GOT3 (cell line): ENCODE measurements around the gene TRIO.
"Not testable (repeated sequence)": the region's sequence is repeated elsewhere in the genome, so short reads cannot be mapped to it uniquely, and the experiment has no call there.

ENCODE experiments used
- DNase-seq: peaks from one replicate; lab custom pipeline; 2025; ENCODE audit warnings: mixed read lengths; lab: John Stamatoyannopoulos, UW

TRIO gene

DNA sequence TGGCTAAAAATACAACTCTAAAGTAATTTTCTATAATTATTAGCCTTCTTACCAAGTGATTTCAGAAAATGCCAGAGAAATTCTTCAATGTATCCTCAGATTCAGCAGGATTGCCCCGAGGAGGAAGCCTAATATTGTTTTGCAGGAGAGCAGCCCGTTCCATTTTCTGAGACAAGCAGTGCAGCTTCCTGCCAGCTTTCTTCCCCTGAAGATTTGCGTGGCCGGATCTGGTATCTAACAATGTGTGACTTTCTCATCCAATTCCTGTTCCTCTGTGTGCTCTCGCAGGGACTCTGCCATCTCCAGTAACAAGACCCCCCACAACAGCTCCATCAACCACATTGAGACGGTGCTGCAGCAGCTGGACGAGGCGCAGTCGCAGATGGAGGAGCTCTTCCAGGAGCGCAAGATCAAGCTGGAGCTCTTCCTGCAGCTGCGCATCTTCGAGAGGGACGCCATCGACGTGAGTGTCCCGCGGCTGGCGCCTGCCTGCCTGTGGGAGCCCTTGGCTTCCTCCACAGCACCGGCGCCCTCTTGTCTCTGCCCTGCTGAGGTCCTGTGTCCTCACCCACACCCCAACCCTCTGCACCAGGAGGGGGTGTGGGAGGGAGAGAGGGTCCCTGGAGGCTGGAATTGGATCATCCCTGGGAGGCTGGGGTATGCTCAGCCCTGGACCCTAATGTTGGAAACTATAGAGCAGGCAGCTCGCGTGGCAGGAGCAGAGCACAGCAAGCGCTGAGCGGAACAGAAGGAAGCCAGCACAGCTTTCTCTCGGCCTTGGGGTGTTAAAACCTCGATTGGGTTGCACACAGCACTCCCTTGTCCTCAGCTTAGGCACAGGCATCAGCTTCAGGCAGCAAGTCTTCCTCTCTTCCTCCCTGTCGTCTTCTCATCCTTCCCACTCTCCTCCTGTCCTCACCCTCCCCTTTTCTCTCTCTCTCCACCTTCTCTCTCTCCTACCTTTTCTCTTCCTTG lies 216.2 kb downstream of the TRIO start:
- DNase-seq, result no peak

GRCh38 chr5:14362491-14362890 lies 219.3 kb downstream of the TRIO start:
- DNase-seq, result no peak

DNA sequence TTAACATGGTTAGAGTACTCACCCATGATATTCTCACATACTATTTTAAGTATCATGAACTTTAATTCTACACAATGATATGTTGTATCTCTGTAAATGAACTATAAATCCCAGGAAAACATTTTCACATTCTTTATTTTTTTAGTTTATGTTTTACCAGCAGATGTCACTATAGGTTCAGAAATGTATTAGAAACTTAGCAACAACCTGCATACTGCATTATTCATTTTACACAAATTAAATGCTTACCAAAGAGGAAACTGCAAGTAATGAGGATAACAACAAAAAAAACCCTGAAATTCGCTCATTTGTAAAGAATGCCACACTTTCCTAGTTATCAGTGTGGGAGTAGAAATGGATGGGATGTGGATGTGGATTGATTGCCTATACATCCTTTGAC lies 221.0 kb downstream of the TRIO start:
- no peak for DNase-seq

DNA sequence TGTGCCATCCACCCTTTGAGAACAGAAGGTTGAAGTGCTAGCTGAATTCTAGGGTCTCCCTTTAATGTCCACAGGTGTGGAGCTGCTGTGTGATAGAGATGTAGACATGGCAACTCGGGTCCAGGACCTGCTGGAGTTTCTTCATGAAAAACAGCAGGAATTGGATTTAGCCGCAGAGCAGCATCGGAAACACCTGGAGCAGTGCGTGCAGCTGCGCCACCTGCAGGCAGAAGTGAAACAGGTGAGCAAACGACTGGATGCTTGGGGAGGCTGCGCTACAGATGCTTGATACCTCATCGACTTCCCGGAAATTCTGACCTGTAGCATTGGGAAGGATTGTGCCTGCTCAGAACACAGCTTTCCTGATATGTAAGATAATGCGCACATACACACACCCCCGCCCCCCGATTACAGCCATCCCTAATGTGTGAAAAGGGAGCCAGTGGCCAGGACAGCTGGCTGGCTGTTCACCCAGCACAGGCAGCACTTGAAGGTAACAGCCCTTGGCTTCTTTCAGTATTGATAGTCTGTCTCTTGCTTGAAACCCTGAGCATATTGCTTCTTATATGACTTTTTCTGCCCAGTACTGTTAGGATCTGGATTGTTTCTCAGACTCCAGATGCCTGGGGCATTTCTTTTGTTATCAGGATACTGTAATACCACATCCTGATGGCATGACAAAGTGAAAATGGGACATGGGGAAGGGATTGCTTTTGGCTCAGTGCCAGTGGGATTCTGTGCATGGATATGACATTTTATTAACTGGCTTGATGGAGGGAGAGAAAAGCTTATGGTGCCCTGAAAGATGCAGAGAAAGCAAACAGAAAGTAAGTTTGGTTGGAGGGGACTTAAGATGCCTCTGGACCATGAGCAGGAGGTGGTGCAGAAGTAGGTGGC lies 221.7 kb downstream of the TRIO start:
- DNase-seq, result no peak

GRCh38 chr5:14365831-14366430 lies 222.8 kb downstream of the TRIO start:
- DNase-seq, result no peak

DNA sequence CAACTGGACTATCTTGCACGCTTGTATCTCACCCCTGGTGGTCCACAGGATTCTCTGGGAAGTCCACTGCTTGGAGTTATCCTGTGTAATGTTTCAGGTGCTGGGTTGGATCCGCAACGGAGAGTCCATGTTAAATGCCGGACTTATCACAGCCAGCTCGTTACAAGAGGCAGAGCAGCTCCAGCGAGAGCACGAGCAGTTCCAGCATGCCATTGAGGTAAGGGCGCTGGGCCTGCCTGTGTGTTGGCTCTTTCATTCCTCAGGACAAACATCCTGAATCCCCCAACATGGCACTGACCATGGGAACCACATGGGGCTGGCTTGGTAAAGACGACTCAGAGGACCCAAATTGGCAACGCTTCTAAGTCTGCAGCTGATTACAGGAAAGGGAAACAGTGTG lies 223.6 kb downstream of the TRIO start:
- DNase-seq, result no peak

- DNase-seq, result no peak
Measured at GRCh38 chr5:14367364-14367763, 224.2 kb downstream of the TRIO start.

DNA sequence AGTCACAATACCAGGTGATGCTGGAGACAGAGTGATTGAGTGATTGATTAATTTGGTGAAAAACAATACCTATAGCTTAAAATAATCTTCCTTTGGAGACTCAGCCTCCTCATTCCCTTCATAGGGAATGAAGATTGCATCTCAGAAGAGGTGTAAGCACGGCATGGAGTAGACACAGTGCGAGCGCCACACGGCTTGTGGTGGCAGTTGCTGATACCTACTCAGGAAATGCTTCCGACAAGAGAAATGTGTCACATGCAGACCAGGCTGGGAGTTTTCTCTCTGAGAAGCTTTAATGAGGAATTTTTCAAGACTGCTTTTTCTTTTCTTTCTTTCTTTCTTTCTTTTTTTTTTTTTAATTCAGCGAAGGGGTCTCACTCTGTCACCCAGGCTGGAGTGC lies 226.6 kb downstream of the TRIO start:
- DNase-seq, result no peak

DNA sequence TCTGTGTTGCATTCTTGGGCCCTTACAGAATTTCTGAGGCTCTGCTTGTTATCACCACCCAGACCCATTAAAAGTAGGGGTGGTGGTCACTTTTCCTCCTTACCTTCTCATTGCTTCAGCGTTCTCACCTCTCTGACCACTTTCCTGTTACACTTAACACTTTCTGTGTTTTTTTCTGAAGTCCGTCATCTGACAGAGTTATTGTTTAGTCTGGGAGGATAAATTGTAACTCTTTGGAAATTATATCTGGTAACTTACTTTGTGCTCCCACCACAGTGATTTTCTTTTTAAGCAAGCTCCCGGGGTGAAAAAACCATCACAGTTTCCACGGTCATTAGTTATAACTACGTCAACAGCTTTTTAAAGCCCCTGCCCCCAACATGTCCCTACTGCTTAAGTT lies 227.2 kb downstream of the TRIO start:
- DNase-seq, result no peak

GRCh38 chr5:14373685-14374084 lies 230.5 kb downstream of the TRIO start:
- no peak for DNase-seq

DNA sequence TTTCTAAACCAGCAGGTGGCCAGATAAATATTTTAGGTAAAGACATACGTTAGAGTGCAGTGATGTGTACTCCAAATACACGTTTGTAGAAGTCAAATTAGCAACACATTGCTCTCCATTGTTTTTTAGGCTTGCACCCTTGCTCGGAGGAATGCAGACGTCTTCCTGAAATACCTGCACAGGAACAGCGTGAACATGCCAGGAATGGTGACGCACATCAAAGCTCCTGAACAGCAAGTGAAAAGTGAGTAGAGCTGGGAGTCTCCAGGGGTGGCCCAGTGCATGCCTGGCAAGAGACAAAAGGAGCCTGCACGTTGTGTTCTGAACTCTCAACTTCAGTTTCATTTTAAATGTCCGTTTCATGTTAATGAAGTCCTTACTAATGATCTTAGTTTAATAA lies 231.0 kb downstream of the TRIO start:
- DNase-seq, result no peak

GRCh38 chr5:14376789-14377188 lies 233.6 kb downstream of the TRIO start:
- no peak for DNase-seq

DNA sequence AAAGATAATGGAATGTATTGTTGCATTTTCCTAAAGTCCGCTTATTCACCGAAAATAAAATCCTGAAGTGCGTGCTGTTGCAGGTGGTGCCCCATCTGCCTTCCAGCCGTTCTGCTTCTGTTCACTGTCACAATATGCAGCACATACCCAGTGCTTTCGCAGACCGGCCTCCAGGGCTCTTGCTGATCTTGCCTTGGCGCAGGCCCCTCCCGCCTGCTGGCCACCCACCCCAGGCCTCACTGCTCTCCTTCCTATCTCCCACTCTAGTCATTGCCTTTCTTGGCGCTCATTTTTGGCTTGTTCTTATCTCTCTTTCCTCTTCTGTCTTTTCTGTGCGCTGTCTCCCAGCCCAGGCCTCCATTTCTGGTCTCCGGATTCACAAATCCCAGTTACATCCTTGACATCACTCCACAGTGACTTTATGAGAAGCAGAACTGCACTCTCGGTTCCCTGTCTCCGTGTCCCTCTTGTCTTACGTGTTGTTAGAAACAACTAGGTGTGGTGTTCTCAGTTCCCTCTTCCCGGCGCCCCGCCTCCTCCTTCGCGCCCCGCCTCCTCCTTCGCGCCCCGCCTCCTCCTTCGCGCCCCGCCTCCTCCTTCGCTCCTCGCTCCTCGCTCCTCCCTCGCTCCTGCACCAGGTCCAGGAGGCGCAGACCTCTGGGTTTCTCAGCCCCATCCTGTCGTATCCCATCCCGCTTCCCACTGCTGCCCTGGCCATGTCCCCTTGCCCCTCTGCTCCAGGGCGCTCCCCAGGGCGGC lies 236.8 kb downstream of the TRIO start:
- no peak for DNase-seq

DNA sequence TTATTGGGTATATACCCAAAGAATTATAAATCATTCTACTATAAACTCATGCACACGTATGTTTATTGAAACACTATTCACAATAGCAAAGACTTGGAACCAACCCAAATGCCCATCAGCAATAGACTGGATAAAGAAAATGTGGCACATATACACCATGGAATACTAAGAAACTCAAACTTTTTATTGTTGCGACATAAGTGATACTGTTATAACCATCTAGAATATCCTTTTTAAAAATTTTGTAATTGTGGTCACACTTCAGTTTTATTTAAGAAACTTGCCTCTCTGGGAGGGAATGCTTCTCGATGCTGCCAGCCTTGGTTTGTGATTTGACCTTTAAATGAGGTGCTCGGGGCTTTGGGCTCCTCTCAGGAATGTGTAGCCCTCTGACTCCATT lies 237.6 kb downstream of the TRIO start:
- DNase-seq, result no peak

DNA sequence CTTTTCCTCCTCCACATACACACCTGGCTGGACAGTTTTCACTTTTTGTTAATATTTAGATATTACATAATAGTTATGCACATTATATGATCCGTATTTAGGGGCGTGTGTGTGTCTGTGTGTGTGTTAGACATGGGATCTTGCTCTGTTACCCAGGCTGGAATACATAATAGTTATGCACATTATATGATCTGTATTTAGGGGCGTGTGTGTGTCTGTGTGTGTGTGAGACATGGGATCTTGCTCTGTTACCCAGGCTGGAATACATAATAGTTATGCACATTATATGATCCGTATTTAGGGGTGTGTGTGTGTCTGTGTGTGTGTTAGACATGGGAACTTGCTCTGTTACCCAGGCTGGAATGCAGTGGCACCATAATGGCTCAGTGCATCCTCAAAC lies 239.5 kb downstream of the TRIO start:
- DNase-seq, result no peak

- DNase-seq, result no peak
Measured at GRCh38 chr5:14383923-14384322, 240.8 kb downstream of the TRIO start.

DNA sequence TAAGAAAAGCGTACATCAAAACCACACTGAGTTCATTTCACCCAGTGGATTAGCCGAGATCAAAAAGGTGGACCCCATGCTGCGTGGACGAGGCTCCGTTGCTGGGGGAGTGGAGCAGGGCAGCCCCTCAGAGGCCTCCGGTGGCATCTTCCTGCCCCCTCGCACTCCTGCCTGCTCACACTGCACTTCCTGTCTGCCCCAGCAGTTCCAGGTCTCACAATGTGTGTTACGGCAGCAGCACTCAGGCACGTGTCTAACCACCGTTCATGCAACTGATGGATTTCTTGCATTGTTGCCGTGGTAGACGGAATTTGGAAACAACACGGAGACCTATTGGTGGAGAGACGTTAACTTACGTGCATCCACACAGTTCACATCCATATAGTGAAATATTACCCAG lies 241.9 kb downstream of the TRIO start:
- DNase-seq, result no peak

DNA sequence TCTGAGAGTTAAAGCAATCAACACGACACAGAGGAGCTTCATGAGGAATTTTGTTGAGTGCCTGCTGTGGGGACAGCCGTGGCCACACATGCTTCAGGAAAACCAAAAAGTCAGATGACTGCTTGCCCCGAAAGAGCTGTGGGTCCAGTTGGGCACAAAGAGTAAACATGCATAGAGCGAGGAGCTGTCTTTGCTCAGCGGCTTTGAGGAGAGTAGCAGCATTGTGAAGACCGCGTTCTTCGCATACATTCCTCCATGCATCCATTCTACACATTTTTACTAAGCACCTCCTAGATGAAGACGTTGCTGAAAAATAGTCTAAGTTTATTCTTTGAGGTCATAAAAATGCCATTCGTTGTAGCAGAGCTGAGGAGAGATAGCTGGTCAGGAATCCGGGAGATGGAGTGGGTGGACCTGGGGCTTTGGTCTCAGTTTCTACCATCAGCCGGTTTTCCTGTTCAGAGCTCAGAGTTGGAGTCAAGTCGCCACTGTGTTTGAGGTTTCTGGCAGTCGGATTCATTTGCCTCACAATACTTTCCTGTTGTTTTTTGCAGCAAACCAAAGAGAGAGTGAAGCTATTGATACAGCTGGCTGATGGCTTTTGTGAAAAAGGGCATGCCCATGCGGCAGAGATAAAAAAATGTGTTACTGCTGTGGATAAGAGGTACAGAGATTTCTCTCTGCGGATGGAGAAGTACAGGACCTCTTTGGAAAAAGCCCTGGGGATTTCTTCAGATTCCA lies 243.9 kb downstream of the TRIO start:
- DNase-seq, result no peak

GRCh38 chr5:14388741-14389140 lies 245.6 kb downstream of the TRIO start:
- DNase-seq, result no peak

GRCh38 chr5:14392552-14392951 lies 249.4 kb downstream of the TRIO start:
- not testable (repeated sequence) for DNase-seq

DNA sequence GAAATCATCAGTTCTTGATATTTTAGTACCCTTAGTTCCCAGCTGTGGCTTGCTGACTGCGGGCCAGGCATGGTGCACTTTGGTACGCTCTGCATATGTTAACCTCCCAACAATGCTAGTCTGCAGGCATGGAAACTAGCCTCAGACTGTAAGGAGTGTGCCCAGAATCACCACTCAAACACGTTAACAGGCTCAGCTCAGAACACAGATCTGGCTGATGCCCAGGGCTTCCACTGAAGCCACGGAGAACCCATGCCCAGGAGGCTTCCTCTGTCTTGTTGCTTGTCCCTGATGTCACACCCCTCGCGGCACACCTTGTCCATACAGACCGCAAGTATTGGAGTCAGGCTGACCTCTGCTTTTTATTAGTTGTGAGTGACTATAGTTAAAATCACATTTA lies 251.2 kb downstream of the TRIO start:
- DNase-seq, result no peak
